Activated CD4-positive, alpha-beta memory T cell treated with anti-CD3 and anti-CD28 coated beads, Interleukin-2, amount 10 ng/mL, durations not matched to agents 7 days and 5 days (primary cell): ENCODE measurements around the gene KLHL18. TPM values are rescaled to one million over a fixed set of nuclear protein-coding genes. Genes with fewer than 3 reads are reported as not detected.
"Not testable (repeated sequence)": the region's sequence is repeated elsewhere in the genome, so short reads cannot be mapped to it uniquely, and the experiment has no call there.

Source experiments
- CTCF ChIA-PET: fragments of 350-600 bp; sonication (Branson Sonifier 250); formaldehyde crosslinking; loops from one replicate; lab custom pipeline; 2021; ENCODE audit warnings: antibody characterized with exemption, inconsistent platforms; lab: Charles Lee
- POLR2A ChIA-PET: fragments of 350-600 bp; sonication (Branson Sonifier 250); formaldehyde crosslinking; loops from one replicate; lab custom pipeline; 2021; ENCODE audit warnings: antibody characterized with exemption; lab: Charles Lee
- DNase-seq: peaks from one replicate; pipeline ENCODE4 v3.0.0-alpha.2; 2020
- H3K27ac Mint-ChIP-seq: one replicate; pipeline ENCODE4 v1.8.0; 2021; ENCODE audit warnings: mild to moderate bottlenecking, mixed read lengths
- H3K27me3 Mint-ChIP-seq: one replicate; pipeline ENCODE4 v1.8.0; 2021; ENCODE audit warnings: mixed read lengths
- H3K36me3 Mint-ChIP-seq: one replicate; pipeline ENCODE4 v1.8.0; 2021; ENCODE audit warnings: low read depth, mixed read lengths
- H3K4me1 Mint-ChIP-seq: one replicate; pipeline ENCODE4 v1.8.0; 2021; ENCODE audit warnings: mixed read lengths
- H3K4me3 Mint-ChIP-seq: one replicate; pipeline ENCODE4 v1.8.0; 2021; ENCODE audit warnings: mild to moderate bottlenecking, mixed read lengths
- H3K9me3 Mint-ChIP-seq: one replicate; pipeline ENCODE4 v1.8.0; 2021; ENCODE audit warnings: mixed read lengths
- total RNA-seq, 2 experiments: library from RNA; stranded (reverse); gene quantifications; one replicate each; pipeline ENCODE4 v1.2.3, GENCODE V29; 2021

Gene KLHL18
- total RNA-seq, 2 experiments from 2014 or later: 19.4 to 21.2 TPM

GRCh38 chr3:47283591-47284364 is 1.0 kb downstream of the KLHL18 start:
- Mint-ChIP-seq H3K27me3 (no peaks in the 10 kb centered on the region), H3K27ac (peak overlapping the region; percentile 95), H3K36me3 (peaks cover 21% of the 10 kb centered on the region), H3K9me3 (no peaks in the 10 kb centered on the region), H3K4me3 (peak overlapping the region; percentile 98), H3K4me1 (peaks cover 33% of the 10 kb centered on the region)
- peak; percentile 41 for DNase-seq
- POLR2A ChIA-PET: interaction anchor here (1.1 to 2.5 kb wide), 5 partner anchors 11 to 120 kb away, joined by 3 to 16 read pairs (median 5); partner anchors contain the start of genes PTPN23 and SETD2
- CTCF ChIA-PET: interaction anchor here (0.7 to 0.9 kb wide), 2 partner anchors 41 to 1172 kb away, joined by 3 to 4 read pairs; no protein-coding TSS in a partner anchor

- DNase-seq: no peak
- Mint-ChIP-seq H3K4me1 (peaks cover 17% of the 10 kb centered on the region), H3K27ac (no peak overlapping the region), H3K4me3 (no peak overlapping the region), H3K9me3 (no peaks in the 10 kb centered on the region), H3K27me3 (no peaks in the 10 kb centered on the region), H3K36me3 (peaks cover 28% of the 10 kb centered on the region)
- POLR2A ChIA-PET: no interaction called here
- CTCF ChIA-PET: interaction anchor here (0.8 to 2.3 kb wide), 2 partner anchors 34 to 429 kb away, joined by 3 to 6 read pairs; no protein-coding TSS in a partner anchor
Observed at GRCh38 chr3:47288966-47289910, 6.5 kb downstream of the KLHL18 start.

GRCh38 chr3:47291158-47291753 is 8.5 kb downstream of the KLHL18 start:
- Mint-ChIP-seq H3K4me1 (peaks cover 10% of the 10 kb centered on the region), H3K9me3 (no peaks in the 10 kb centered on the region), H3K27ac (no peak overlapping the region), H3K36me3 (peaks cover 25% of the 10 kb centered on the region), H3K27me3 (no peaks in the 10 kb centered on the region), H3K4me3 (no peak overlapping the region)
- ChIA-PET POLR2A (interaction anchor here (0.8 to 1.0 kb wide), 2 partner anchors 126 to 175 kb away, joined by 3 read pairs; no protein-coding TSS in a partner anchor), CTCF (interaction anchor here (1.0 to 2.3 kb wide), 2 partner anchors 9 to 32 kb away, joined by 4 to 6 read pairs; partner anchors contain the start of genes KIF9 and KLHL18)
- DNase-seq: no peak

GRCh38 chr3:47291754-47292420 is 9.1 kb downstream of the KLHL18 start:
- ChIA-PET POLR2A (interaction anchor here (0.8 to 1.0 kb wide), 2 partner anchors 127 to 175 kb away, joined by 3 read pairs; no protein-coding TSS in a partner anchor), CTCF (interaction anchor here (1.0 to 1.2 kb wide), 2 partner anchors 9 to 12 kb away, joined by 3 to 4 read pairs; partner anchors contain the start of genes KIF9 and KLHL18)
- H3K4me1 Mint-ChIP-seq: peaks cover 14% of the 10 kb centered on the region
- peaks cover 21% of the 10 kb centered on the region for H3K36me3 Mint-ChIP-seq
- H3K9me3 Mint-ChIP-seq, H3K4me3 Mint-ChIP-seq, H3K27ac Mint-ChIP-seq, H3K27me3 Mint-ChIP-seq, DNase-seq: not testable (repeated sequence)

GRCh38 chr3:47293822-47294221 is 11.1 kb downstream of the KLHL18 start:
- Mint-ChIP-seq H3K4me3 (no peak overlapping the region), H3K36me3 (peaks cover 11% of the 10 kb centered on the region), H3K4me1 (peaks cover 19% of the 10 kb centered on the region), H3K27ac (no peak overlapping the region), H3K9me3 (no peaks in the 10 kb centered on the region), H3K27me3 (no peaks in the 10 kb centered on the region)
- DNase-seq: no peak
- CTCF ChIA-PET: no interaction called here
- POLR2A ChIA-PET: no interaction called here

- Mint-ChIP-seq H3K27me3 (no peaks in the 10 kb centered on the region), H3K9me3 (no peaks in the 10 kb centered on the region), H3K4me3 (no peak overlapping the region), H3K27ac (no peak overlapping the region), H3K36me3 (peaks cover 6% of the 10 kb centered on the region), H3K4me1 (peaks cover 19% of the 10 kb centered on the region)
- DNase-seq: no peak
- POLR2A ChIA-PET: interaction anchor here (1.5 kb wide), 1 partner anchor 11 kb away, joined by 5 read pairs; the partner anchor contains the start of gene KLHL18
- CTCF ChIA-PET: interaction anchor here (1.8 kb wide), 1 partner anchor 19 kb away, joined by 4 read pairs; no protein-coding TSS in a partner anchor
Observed at GRCh38 chr3:47294392-47294791, 11.6 kb downstream of the KLHL18 start.

GRCh38 chr3:47295322-47295721 is 12.6 kb downstream of the KLHL18 start:
- H3K9me3 Mint-ChIP-seq: no peaks in the 10 kb centered on the region
- ChIA-PET CTCF (interaction anchor here (0.7 to 1.8 kb wide), 2 partner anchors 14 to 18 kb away, joined by 3 to 4 read pairs; no protein-coding TSS in a partner anchor), POLR2A (interaction anchor here (1.5 kb wide), 1 partner anchor 12 kb away, joined by 5 read pairs; the partner anchor contains the start of gene KLHL18)
- no peaks in the 10 kb centered on the region for H3K27me3 Mint-ChIP-seq
- no peak overlapping the region for H3K27ac Mint-ChIP-seq
- DNase-seq: no peak
- no peak overlapping the region for H3K4me3 Mint-ChIP-seq
- peaks cover 5% of the 10 kb centered on the region for H3K36me3 Mint-ChIP-seq
- H3K4me1 Mint-ChIP-seq: peaks cover 22% of the 10 kb centered on the region

- CTCF ChIA-PET: interaction anchor here (1.8 kb wide), 1 partner anchor 18 kb away, joined by 4 read pairs; no protein-coding TSS in a partner anchor
- H3K36me3 Mint-ChIP-seq: peaks cover 3% of the 10 kb centered on the region
- H3K4me1 Mint-ChIP-seq: peaks cover 22% of the 10 kb centered on the region
- H3K9me3 Mint-ChIP-seq: no peaks in the 10 kb centered on the region
- H3K27ac Mint-ChIP-seq: no peak overlapping the region
- H3K27me3 Mint-ChIP-seq: no peaks in the 10 kb centered on the region
- no peak for DNase-seq
- no peak overlapping the region for H3K4me3 Mint-ChIP-seq
- POLR2A ChIA-PET: interaction anchor here (1.5 kb wide), 1 partner anchor 13 kb away, joined by 5 read pairs; the partner anchor contains the start of gene KLHL18
Observed at GRCh38 chr3:47295976-47296375, 13.2 kb downstream of the KLHL18 start.

GRCh38 chr3:47296562-47297302 is 14.0 kb downstream of the KLHL18 start:
- CTCF ChIA-PET: no interaction called here
- POLR2A ChIA-PET: no interaction called here
- DNase-seq: no peak
- H3K27ac Mint-ChIP-seq: no peak overlapping the region
- peaks cover 22% of the 10 kb centered on the region for H3K4me1 Mint-ChIP-seq
- no peaks in the 10 kb centered on the region for H3K9me3 Mint-ChIP-seq
- peaks cover 5% of the 10 kb centered on the region for H3K36me3 Mint-ChIP-seq
- no peaks in the 10 kb centered on the region for H3K27me3 Mint-ChIP-seq
- H3K4me3 Mint-ChIP-seq: no peak overlapping the region

GRCh38 chr3:47298439-47298838 is 15.7 kb downstream of the KLHL18 start:
- ChIA-PET CTCF (interaction anchor here (1.0 kb wide), 1 partner anchor 25 kb away, joined by 3 read pairs; no protein-coding TSS in a partner anchor), POLR2A (no interaction called here)
- Mint-ChIP-seq H3K9me3 (no peaks in the 10 kb centered on the region), H3K4me1 (peaks cover 22% of the 10 kb centered on the region), H3K27me3 (no peaks in the 10 kb centered on the region), H3K36me3 (peaks cover 15% of the 10 kb centered on the region), H3K27ac (no peak overlapping the region), H3K4me3 (no peak overlapping the region)
- no peak for DNase-seq
